ENCODE results near the gene ERCC6L2. TPM values are rescaled to one million over a fixed set of nuclear protein-coding genes. Genes with fewer than 3 reads are reported as not detected.
A peak's percentile ranks its signal among the peaks of the same experiment; 100 is the strongest.

ERCC6L2 gene, protein sequence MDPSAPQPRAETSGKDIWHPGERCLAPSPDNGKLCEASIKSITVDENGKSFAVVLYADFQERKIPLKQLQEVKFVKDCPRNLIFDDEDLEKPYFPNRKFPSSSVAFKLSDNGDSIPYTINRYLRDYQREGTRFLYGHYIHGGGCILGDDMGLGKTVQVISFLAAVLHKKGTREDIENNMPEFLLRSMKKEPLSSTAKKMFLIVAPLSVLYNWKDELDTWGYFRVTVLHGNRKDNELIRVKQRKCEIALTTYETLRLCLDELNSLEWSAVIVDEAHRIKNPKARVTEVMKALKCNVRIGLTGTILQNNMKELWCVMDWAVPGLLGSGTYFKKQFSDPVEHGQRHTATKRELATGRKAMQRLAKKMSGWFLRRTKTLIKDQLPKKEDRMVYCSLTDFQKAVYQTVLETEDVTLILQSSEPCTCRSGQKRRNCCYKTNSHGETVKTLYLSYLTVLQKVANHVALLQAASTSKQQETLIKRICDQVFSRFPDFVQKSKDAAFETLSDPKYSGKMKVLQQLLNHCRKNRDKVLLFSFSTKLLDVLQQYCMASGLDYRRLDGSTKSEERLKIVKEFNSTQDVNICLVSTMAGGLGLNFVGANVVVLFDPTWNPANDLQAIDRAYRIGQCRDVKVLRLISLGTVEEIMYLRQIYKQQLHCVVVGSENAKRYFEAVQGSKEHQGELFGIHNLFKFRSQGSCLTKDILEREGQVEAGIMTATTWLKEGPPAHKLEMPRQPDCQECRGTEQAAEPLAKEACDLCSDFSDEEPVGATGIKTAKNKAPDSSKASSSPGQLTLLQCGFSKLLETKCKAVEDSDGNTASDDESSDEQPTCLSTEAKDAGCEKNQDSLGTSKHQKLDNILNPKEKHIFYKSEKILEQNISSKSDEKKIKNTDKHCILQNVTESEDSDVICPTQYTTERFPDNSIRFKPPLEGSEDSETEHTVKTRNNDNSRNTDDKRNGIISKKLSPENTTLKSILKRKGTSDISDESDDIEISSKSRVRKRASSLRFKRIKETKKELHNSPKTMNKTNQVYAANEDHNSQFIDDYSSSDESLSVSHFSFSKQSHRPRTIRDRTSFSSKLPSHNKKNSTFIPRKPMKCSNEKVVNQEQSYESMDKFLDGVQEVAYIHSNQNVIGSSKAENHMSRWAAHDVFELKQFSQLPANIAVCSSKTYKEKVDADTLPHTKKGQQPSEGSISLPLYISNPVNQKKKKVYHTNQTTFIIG (N-terminal part only)
- 34.9 to 41.1 TPM (median 35.8 TPM) in 3 replicates for total RNA-seq
- long read RNA-seq, partial matches to known transcripts, result 2 of 14 reads
- long read RNA-seq, other reads (novel, unspliced or antisense), result 12 of 14 reads

DNA sequence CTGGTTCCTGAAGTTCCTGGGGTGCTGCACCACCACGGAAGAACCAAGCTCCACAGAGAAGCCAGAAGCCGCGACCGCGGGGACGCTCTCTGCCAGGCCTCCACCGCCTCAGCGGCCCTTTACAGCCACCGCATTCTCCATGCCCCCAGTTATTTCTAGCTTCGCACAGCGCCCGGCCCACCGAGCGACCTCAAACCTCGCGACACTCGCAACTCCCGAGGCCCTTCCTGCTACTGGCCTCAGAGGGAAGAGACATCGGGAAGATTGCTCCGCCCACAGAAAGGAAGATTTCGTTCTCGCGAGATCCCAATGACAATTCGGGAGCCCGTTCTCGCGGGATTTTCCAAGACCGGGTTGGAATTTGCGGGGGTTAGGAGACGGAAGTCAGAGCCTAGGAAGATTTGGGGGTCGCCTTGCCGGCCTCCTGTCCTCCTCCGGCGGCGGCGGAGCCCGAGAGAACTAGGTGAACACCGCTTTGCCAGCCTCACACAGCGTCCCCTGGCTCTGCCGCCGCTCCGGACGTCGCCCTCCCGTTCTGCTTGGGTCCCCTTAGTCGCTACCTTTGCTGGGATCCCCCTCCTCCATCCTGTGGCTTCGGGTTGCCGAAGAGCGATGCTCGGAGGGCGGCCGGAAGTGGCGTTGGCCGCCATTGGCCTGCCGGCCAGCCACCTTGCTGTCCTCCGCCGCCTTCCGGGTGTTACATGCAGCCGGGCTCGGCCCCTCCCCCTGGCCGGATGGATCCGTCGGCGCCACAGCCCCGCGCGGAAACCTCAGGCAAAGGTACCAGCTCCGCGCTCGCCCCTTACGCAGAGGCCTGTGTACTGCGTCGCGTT is at the start of gene ERCC6L2:
Gene ERCC6L2, plus strand, starts transcription at position 387 of the 833 bp plus-strand sequence. Its CDS starts 348 bp downstream, at position 735.
- TF ChIP-seq, protein P1, sequence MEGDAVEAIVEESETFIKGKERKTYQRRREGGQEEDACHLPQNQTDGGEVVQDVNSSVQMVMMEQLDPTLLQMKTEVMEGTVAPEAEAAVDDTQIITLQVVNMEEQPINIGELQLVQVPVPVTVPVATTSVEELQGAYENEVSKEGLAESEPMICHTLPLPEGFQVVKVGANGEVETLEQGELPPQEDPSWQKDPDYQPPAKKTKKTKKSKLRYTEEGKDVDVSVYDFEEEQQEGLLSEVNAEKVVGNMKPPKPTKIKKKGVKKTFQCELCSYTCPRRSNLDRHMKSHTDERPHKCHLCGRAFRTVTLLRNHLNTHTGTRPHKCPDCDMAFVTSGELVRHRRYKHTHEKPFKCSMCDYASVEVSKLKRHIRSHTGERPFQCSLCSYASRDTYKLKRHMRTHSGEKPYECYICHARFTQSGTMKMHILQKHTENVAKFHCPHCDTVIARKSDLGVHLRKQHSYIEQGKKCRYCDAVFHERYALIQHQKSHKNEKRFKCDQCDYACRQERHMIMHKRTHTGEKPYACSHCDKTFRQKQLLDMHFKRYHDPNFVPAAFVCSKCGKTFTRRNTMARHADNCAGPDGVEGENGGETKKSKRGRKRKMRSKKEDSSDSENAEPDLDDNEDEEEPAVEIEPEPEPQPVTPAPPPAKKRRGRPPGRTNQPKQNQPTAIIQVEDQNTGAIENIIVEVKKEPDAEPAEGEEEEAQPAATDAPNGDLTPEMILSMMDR (IDR thresholded peaks at IDR 0.05), result peak; percentile 33
- Mint-ChIP-seq H3K36me3 (ENCODE audit: low read depth) (peaks cover 3% of the 10 kb centered on the region), H3K27ac (ENCODE audit: unreplicated experiment) (no peak within 1 kb of the TSS), H3K4me1 (ENCODE audit: low read depth) (peaks cover 33% of the 10 kb centered on the region), H3K27me3 (ENCODE audit: low read depth) (no peaks in the 10 kb centered on the region), H3K4me3 (ENCODE audit: unreplicated experiment) (no peak within 1 kb of the TSS), H3K9me3 (ENCODE audit: low read depth) (no peaks in the 10 kb centered on the region)
- peak; percentile 97 for DNase-seq (ENCODE audit: low spot score)

DNA sequence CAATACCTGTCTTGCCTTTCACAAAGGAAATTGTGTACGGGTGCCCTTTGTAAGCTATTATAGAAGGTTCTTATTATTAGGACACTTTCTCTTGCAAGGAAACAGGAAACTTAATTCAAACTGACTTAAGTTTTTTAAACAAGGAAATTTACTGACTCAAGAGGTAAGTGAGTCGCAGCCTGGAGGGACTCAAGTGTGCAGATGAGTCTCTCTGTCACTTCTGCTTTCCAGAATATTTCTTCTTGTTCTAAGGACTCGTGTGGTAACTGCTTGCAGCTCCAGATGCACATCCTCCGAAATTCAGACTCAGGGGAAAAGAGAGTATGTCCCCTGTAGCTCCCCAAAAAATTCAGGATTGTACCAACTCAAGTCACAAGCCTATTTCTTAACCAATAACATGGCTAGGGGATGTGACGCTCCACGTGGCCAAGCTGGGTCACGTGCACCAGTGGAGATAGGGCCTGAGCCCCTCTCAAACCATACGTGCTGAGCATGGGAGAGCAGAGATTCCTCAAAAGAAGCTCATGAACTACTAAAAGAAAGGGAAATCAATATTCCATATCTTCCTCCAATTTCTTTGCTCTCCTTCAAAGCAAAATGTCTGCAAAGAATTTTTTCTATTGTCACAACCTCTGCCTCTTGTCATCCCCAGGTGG is 49.2 kb upstream of the ERCC6L2 start:
- H3K27ac Mint-ChIP-seq (ENCODE audit: unreplicated experiment), result no peak overlapping the region
- H3K9me3 Mint-ChIP-seq (ENCODE audit: low read depth), result no peaks in the 10 kb centered on the region
- TF ChIP-seq, protein P1 (IDR thresholded peaks at IDR 0.05), result no peak
- no peak for DNase-seq (ENCODE audit: low spot score)
- H3K4me1 Mint-ChIP-seq (ENCODE audit: low read depth), result peaks cover 21% of the 10 kb centered on the region
- H3K36me3 Mint-ChIP-seq (ENCODE audit: low read depth), result peaks cover 4% of the 10 kb centered on the region
- H3K27me3 Mint-ChIP-seq (ENCODE audit: low read depth), result peaks cover 14% of the 10 kb centered on the region
- no peak overlapping the region for H3K4me3 Mint-ChIP-seq (ENCODE audit: unreplicated experiment)

DNA sequence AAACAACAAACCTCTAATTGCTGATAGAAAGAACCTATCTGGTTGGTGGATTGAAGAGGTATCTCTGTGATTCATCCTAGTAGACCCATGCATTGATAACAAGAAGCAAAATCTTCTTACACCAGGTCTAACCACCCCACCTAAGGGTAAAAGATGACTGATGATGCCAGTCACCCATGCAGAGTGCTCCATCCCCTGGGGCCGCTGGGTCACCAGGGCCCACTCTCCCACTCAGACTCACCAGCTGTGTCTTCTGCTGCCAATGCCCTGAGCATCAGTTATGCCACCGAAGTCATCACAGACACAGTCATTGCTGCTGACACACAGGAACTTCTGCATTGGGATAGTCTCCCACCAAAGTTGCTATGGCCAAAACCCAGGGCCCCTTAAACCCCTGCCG is 44.7 kb upstream of the ERCC6L2 start:
- H3K4me1 Mint-ChIP-seq (ENCODE audit: low read depth), result peaks cover 14% of the 10 kb centered on the region

DNA sequence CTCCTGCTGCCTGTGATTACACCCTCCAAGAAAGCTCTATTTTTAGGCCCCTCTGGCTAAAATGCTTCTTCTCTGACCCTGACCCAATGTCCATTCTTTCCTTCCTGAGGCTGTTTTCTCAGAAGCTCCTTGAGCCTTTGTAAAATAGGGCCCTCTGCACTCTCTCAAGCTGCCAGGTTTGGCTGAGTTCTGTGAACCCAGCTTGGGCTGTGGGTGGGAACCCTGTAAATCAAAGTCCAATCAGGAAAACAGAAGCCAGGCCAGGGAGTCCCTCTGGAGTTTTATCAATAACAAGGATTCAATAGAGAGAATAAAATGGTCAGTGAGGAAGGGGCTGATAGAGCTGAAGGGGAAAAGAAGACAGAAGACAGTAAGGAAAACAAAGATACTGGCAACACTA is 43.7 kb upstream of the ERCC6L2 start:
- Mint-ChIP-seq H3K27me3 (ENCODE audit: low read depth) (peaks cover 12% of the 10 kb centered on the region), H3K9me3 (ENCODE audit: low read depth) (no peaks in the 10 kb centered on the region), H3K4me3 (ENCODE audit: unreplicated experiment) (no peak overlapping the region), H3K27ac (ENCODE audit: unreplicated experiment) (no peak overlapping the region), H3K4me1 (ENCODE audit: low read depth) (peaks cover 20% of the 10 kb centered on the region), H3K36me3 (ENCODE audit: low read depth) (peaks cover 4% of the 10 kb centered on the region)
- DNase-seq (ENCODE audit: low spot score), result no peak
- TF ChIP-seq, protein P1 (IDR thresholded peaks at IDR 0.05), result no peak

More for the DNA sequence above, 44.7 kb upstream of the ERCC6L2 start:
- TF ChIP-seq, protein P1 (IDR thresholded peaks at IDR 0.05), result no peak
- Mint-ChIP-seq H3K27me3 (ENCODE audit: low read depth) (peaks cover 14% of the 10 kb centered on the region), H3K4me3 (ENCODE audit: unreplicated experiment) (no peak overlapping the region), H3K27ac (ENCODE audit: unreplicated experiment) (no peak overlapping the region), H3K36me3 (ENCODE audit: low read depth) (peaks cover 6% of the 10 kb centered on the region), H3K9me3 (ENCODE audit: low read depth) (no peaks in the 10 kb centered on the region)
- DNase-seq (ENCODE audit: low spot score), result no peak

Data from chondrocyte (in vitro differentiated cells).